ENCODE results near the gene REV3L. TPM values are rescaled to one million over a fixed set of nuclear protein-coding genes. Genes with fewer than 3 reads are reported as not detected.

Gene REV3L
- total and polyA plus RNA-seq, 9 of the 15 experiments (the other 6 are each of a cell fraction or from before 2014, with no cell fraction given) = 5.5 to 24.4 (median 14.4) TPM

DNA sequence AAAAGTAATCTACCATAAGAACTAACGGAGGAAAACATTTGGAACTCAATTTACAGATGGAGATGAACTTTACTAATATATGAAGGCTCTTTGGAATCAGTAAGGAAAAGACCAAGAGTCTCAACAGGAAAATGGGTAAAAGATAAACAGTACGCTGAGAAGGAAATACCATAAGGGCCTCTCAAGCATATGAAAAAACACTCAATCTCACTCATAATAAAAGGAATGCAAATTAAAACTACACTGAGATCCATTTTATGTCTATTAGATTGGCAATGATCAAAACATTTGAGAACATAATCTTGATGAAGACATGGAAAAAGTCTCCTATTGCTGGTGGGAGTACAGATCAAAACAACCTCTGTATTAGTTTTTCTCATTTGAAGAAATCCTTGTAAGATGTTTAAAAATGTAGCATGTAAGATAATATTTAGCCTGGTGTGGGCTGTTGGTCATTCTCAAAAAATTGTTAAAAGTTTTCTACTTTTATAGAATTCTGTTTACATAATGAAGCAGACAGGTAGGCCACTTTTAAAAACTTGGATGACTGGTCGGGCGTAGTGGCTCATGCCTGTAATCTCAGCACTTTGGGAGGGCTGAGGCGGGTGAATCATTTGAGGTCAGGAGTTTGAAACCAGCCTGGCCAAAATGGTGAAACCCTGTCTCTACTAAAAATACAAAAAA lies 14.5 kb downstream of the REV3L start:
- in situ Hi-C loops (cut with MboI) (no loop called here), intact Hi-C loops (cut with micrococcal nuclease) (no loop called here)
- Histone ChIP-seq H3K4me2 (ENCODE audit: insufficient read depth, low read length) (no peak overlapping the region), H2AFZ (ENCODE audit: low read depth, low read length) (no peak overlapping the region), H3K36me3 (ENCODE audit: control insufficient read depth, insufficient read depth, low read length) (peaks cover 21% of the 10 kb centered on the region; the same call in 1 of the 3 replicates), H3K9ac (ENCODE audit: insufficient read depth in 1 of 2, low read depth in 2 of 2, low read length in 2 of 2) (no peak overlapping the region), H3K27me3 (ENCODE audit: control insufficient read depth in 2 of 2, insufficient read depth in 2 of 2, low read length in 2 of 2) (no peaks in the 10 kb centered on the region), H3K9me3 (replicated peaks; ENCODE audit: control insufficient read depth, insufficient read depth, low read depth, low read length) (no peaks in the 10 kb centered on the region), H3K79me2 (ENCODE audit: control insufficient read depth, insufficient read depth, low read length) (peaks cover 45% of the 10 kb centered on the region), H3K4me1 (replicated peaks in 1 of 2; ENCODE audit: control insufficient read depth in 2 of 2, insufficient read depth in 2 of 2, low read length in 2 of 2) (peaks cover 0 to 12% of the 10 kb centered on the region in 2 experiments; a peak in 4 of 5 replicates), H3K9me1 (ENCODE audit: control insufficient read depth, insufficient read depth, low read length) (no peaks in the 10 kb centered on the region), H3K4me3 (no peak overlapping the region), H4K20me1 (replicated peaks; ENCODE audit: control insufficient read depth, insufficient read depth, low read length) (0 out of 2 replicates have a peak, but pooled peaks cover 7% of the 10 kb centered on the region), H3K27ac (ENCODE audit: extremely low read depth, low read depth, low read length) (no peak overlapping the region)
- ATAC-seq = no peak
- 80% methylated on average over 5 of the region's 5 CpGs for WGBS (ENCODE audit: insufficient coverage, low coverage, missing lambda C conversion rate)
- ChIA-PET CTCF (ENCODE audit: low intra/inter-chr PET ratio) (no interaction called here), POLR2A (interaction anchor here (1.4 kb wide), 1 partner anchor 16 kb away, joined by 5 read pairs; no protein-coding TSS in a partner anchor)
- TF ChIP-seq HNRNPLL (IDR thresholded peaks at IDR 0.05; ENCODE audit: low read depth, low read length, poor library complexity, severe bottlenecking) (no peak), ZFP30 (CRISPR knock-in tag; IDR thresholded peaks at IDR 0.05; ENCODE audit: borderline replicate concordance) (no peak), XRCC3 (IDR thresholded peaks at IDR 0.05) (no peak)
- TF ChIP-seq, protein P1, sequence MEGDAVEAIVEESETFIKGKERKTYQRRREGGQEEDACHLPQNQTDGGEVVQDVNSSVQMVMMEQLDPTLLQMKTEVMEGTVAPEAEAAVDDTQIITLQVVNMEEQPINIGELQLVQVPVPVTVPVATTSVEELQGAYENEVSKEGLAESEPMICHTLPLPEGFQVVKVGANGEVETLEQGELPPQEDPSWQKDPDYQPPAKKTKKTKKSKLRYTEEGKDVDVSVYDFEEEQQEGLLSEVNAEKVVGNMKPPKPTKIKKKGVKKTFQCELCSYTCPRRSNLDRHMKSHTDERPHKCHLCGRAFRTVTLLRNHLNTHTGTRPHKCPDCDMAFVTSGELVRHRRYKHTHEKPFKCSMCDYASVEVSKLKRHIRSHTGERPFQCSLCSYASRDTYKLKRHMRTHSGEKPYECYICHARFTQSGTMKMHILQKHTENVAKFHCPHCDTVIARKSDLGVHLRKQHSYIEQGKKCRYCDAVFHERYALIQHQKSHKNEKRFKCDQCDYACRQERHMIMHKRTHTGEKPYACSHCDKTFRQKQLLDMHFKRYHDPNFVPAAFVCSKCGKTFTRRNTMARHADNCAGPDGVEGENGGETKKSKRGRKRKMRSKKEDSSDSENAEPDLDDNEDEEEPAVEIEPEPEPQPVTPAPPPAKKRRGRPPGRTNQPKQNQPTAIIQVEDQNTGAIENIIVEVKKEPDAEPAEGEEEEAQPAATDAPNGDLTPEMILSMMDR (IDR thresholded peaks at IDR 0.05 in 2 of 3, conservative IDR thresholded peaks at IDR 0.05 in 1 of 3; ENCODE audit: insufficient read depth in 2 of 3, low read depth in 1 of 3, low read length in 3 of 3) = no peak
- no peak for FAIRE-seq
- no peak for DNase-seq (ENCODE audit: extremely low read depth in 1 of 4, low spot score in 3 of 4)
- no TSS peak for BruUV-seq (replicated peaks)
